ENCODE measurements around the gene C19orf85. TPM values are rescaled to one million over a fixed set of nuclear protein-coding genes. Genes with fewer than 3 reads are reported as not detected.

C19orf85 gene
- total and polyA plus RNA-seq, 10 of the 15 experiments (the other 5 are each of a cell fraction or from before 2014, with no cell fraction given) = not detected

DNA sequence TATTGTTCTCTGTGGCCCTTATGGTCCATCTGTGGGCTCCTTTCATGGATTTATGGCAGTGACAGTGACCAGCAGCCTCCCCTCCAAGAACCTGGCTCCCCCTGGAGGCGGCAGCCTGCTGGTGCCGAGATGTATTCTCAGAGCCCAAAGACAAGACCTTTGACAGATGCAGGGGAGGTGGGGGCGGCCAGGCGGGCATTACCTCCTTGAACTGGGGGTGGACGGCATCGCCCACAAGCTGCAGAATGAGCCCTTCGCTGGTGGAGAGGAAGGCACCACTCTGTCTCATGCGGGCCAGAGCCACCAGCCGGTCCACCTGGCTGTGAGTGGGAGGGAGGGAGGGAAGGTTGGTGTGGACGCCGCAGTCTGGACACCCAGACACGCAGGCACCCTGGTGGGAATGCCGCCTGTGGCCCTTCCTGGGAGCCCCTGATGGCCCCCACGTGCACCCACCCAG lies 9.7 kb downstream of the C19orf85 start:
- ChIA-PET RAD21 (ENCODE audit: unreplicated experiment) (no interaction called here), CTCF (interaction anchor here (1.5 kb wide), 1 partner anchor 161 kb away, joined by 4 read pairs; no protein-coding TSS in a partner anchor), SMC1A (ENCODE audit: uncharacterized antibody, unreplicated experiment) (no interaction called here), POLR2A (no interaction called here)
- H3K27ac ChIP-seq (ENCODE audit: control insufficient read depth, insufficient read depth) = no peak overlapping the region
- H3K4me3 ChIP-seq = no peak overlapping the region
- H3K4me1 ChIP-seq (ENCODE audit: control insufficient read depth, insufficient read depth, low read length) = no peaks in the 10 kb centered on the region
- H3K27me3 ChIP-seq (replicated peaks in 1 of 2; ENCODE audit: control insufficient read depth in 2 of 2, insufficient read depth in 2 of 2, low read length in 1 of 2) = no peaks in the 10 kb centered on the region; a peak in 2 of 4 replicates
- ATAC-seq (peak; percentile 74), DNase-seq (ENCODE audit: low read depth, low spot score) (no peak), FAIRE-seq (no peak)
- H3K79me2 ChIP-seq (ENCODE audit: control insufficient read depth, insufficient read depth, low read length) = peaks cover 3% of the 10 kb centered on the region
- BruUV-seq (replicated peaks) = no TSS peak
- WGBS (ENCODE audit: insufficient coverage, insufficient replicate concordance, low lambda C conversion rate, missing lambda C conversion rate) = 26% methylated on average over 10 of the region's 14 CpGs
- intact Hi-C loops (cut with micrococcal nuclease; ENCODE audit: unreplicated experiment) (no loop called here), in situ Hi-C loops (cut with MboI) (no loop called here)
- H3K9me3 ChIP-seq (replicated peaks; ENCODE audit: control insufficient read depth, insufficient read depth, low read length) = no peaks in the 10 kb centered on the region
- H2AFZ ChIP-seq (ENCODE audit: control insufficient read depth, low read depth, low read length) = no peak overlapping the region
- peaks cover 4% of the 10 kb centered on the region; the same call in 1 of the 2 replicates for H4K20me1 ChIP-seq (ENCODE audit: control insufficient read depth, insufficient read depth)
- TF ChIP-seq, protein P1, sequence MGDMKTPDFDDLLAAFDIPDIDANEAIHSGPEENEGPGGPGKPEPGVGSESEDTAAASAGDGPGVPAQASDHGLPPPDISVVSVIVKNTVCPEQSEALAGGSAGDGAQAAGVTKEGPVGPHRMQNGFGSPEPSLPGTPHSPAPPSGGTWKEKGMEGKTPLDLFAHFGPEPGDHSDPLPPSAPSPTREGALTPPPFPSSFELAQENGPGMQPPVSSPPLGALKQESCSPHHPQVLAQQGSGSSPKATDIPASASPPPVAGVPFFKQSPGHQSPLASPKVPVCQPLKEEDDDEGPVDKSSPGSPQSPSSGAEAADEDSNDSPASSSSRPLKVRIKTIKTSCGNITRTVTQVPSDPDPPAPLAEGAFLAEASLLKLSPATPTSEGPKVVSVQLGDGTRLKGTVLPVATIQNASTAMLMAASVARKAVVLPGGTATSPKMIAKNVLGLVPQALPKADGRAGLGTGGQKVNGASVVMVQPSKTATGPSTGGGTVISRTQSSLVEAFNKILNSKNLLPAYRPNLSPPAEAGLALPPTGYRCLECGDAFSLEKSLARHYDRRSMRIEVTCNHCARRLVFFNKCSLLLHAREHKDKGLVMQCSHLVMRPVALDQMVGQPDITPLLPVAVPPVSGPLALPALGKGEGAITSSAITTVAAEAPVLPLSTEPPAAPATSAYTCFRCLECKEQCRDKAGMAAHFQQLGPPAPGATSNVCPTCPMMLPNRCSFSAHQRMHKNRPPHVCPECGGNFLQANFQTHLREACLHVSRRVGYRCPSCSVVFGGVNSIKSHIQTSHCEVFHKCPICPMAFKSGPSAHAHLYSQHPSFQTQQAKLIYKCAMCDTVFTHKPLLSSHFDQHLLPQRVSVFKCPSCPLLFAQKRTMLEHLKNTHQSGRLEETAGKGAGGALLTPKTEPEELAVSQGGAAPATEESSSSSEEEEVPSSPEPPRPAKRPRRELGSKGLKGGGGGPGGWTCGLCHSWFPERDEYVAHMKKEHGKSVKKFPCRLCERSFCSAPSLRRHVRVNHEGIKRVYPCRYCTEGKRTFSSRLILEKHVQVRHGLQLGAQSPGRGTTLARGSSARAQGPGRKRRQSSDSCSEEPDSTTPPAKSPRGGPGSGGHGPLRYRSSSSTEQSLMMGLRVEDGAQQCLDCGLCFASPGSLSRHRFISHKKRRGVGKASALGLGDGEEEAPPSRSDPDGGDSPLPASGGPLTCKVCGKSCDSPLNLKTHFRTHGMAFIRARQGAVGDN (IDR thresholded peaks at IDR 0.05) = no peak
- TF ChIP-seq, protein P2, sequence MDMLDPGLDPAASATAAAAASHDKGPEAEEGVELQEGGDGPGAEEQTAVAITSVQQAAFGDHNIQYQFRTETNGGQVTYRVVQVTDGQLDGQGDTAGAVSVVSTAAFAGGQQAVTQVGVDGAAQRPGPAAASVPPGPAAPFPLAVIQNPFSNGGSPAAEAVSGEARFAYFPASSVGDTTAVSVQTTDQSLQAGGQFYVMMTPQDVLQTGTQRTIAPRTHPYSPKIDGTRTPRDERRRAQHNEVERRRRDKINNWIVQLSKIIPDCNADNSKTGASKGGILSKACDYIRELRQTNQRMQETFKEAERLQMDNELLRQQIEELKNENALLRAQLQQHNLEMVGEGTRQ (IDR thresholded peaks at IDR 0.05; ENCODE audit: borderline replicate concordance, low read depth, low read length) = no peak
- no peak for TF ChIP-seq POU2F2 (IDR thresholded peaks at IDR 0.05; ENCODE audit: borderline replicate concordance, low read depth, low read length)
- TF ChIP-seq, protein P3, sequence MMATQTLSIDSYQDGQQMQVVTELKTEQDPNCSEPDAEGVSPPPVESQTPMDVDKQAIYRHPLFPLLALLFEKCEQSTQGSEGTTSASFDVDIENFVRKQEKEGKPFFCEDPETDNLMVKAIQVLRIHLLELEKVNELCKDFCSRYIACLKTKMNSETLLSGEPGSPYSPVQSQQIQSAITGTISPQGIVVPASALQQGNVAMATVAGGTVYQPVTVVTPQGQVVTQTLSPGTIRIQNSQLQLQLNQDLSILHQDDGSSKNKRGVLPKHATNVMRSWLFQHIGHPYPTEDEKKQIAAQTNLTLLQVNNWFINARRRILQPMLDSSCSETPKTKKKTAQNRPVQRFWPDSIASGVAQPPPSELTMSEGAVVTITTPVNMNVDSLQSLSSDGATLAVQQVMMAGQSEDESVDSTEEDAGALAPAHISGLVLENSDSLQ (IDR thresholded peaks at IDR 0.05) = no peak
- TF ChIP-seq RB1 (IDR thresholded peaks at IDR 0.05; ENCODE audit: borderline replicate concordance) = no peak
- no peak for TF ChIP-seq ESRRA (IDR thresholded peaks at IDR 0.05; ENCODE audit: low read length)
- TF ChIP-seq SMC3 (IDR thresholded peaks at IDR 0.05; ENCODE audit: borderline replicate concordance, low read length) = peak; percentile 46; the same call in 1 of the 2 replicates
- TF ChIP-seq RAD21 (IDR thresholded peaks at IDR 0.05; ENCODE audit: insufficient read depth, low read depth, low read length) = peak; percentile 44; the same call in 1 of the 2 replicates
- no peak for TF ChIP-seq PAX8 (IDR thresholded peaks at IDR 0.05)
- TF ChIP-seq, protein P4, sequence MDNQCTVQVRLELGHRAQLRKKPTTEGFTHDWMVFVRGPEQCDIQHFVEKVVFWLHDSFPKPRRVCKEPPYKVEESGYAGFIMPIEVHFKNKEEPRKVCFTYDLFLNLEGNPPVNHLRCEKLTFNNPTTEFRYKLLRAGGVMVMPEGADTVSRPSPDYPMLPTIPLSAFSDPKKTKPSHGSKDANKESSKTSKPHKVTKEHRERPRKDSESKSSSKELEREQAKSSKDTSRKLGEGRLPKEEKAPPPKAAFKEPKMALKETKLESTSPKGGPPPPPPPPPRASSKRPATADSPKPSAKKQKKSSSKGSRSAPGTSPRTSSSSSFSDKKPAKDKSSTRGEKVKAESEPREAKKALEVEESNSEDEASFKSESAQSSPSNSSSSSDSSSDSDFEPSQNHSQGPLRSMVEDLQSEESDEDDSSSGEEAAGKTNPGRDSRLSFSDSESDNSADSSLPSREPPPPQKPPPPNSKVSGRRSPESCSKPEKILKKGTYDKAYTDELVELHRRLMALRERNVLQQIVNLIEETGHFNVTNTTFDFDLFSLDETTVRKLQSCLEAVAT (IDR thresholded peaks at IDR 0.05) = no peak
- no peak for TF ChIP-seq CREB1 (IDR thresholded peaks at IDR 0.05; ENCODE audit: low read depth)
- TF ChIP-seq CHD1 (IDR thresholded peaks at IDR 0.05; ENCODE audit: low read depth, low read length) = no peak
- TF ChIP-seq, protein P5, sequence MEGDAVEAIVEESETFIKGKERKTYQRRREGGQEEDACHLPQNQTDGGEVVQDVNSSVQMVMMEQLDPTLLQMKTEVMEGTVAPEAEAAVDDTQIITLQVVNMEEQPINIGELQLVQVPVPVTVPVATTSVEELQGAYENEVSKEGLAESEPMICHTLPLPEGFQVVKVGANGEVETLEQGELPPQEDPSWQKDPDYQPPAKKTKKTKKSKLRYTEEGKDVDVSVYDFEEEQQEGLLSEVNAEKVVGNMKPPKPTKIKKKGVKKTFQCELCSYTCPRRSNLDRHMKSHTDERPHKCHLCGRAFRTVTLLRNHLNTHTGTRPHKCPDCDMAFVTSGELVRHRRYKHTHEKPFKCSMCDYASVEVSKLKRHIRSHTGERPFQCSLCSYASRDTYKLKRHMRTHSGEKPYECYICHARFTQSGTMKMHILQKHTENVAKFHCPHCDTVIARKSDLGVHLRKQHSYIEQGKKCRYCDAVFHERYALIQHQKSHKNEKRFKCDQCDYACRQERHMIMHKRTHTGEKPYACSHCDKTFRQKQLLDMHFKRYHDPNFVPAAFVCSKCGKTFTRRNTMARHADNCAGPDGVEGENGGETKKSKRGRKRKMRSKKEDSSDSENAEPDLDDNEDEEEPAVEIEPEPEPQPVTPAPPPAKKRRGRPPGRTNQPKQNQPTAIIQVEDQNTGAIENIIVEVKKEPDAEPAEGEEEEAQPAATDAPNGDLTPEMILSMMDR (IDR thresholded peaks at IDR 0.05 in 2 of 3, conservative IDR thresholded peaks at IDR 0.05 in 1 of 3; ENCODE audit: control insufficient read depth in 2 of 3, extremely low read depth in 1 of 3, insufficient read depth in 1 of 3, low read depth in 3 of 3, low read length in 3 of 3) = peak; percentile 56 to 70 (median 63)
- H3K9ac ChIP-seq (ENCODE audit: control insufficient read depth, insufficient read depth, low read length) = no peak overlapping the region
- H3K4me2 ChIP-seq (ENCODE audit: control insufficient read depth, insufficient read depth) = no peak overlapping the region
- peaks cover 3 to 4% of the 10 kb centered on the region in 2 experiments for H3K36me3 ChIP-seq (ENCODE audit: control insufficient read depth in 2 of 2, insufficient read depth in 2 of 2, low read length in 1 of 2)

Measured in GM12878 (cell line).